Stimulated activated CD4-positive, alpha-beta T cell treated with anti-CD3 and anti-CD28 coated beads, Interleukin-1b, Interleukin-23, amount 100 ng/mL, for 4 hours (primary cell): ENCODE results near the gene PDCD7.
"Not testable (repeated sequence)": the region's sequence is repeated elsewhere in the genome, so short reads cannot be mapped to it uniquely, and the experiment has no call there.

Experiments used
- DNase-seq, 2 donors: peaks; one replicate each; pipeline ENCODE4 v3.0.0-alpha.2; 2020; ENCODE audit warnings: low read depth in 2 of 2

The PDCD7 gene

DNA sequence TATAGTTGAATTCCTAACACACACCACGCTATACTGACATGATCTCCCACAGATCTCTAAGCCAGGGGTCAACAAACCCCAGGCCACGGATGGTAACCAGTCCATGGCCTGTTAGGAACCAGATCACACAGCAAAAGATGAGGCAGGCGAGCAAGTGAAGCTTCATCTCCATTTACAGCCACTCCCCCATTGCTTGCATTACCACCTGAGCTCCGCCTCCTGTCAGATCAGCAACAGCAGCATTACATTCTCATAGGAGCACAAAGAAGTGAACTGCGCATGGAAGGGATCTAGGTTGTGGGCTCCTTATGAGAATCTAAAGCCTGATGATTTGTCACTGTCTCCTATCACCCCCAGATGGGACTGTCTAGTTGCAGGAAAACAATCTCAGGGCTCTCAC is 2.7 kb downstream of the PDCD7 start:
- no peak for DNase-seq

DNA sequence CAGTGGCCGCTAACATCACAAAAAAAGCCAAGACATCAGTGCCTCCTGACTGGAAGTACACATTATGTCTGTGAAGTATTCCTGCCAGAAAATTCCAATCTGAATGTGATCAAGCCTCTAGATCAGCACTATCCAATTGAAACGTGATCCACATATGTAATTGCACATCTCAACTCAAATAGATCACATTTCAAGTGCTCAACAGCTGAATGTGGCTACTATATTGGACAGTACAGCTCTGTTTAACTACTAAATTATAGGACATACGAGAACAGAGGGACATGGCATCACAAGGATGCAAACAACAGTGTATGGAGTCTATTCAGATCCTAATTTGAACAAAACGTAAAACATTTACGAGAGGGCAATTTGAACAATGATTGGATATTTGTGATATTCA is 18.1 kb downstream of the PDCD7 start:
- no peak for DNase-seq

DNA sequence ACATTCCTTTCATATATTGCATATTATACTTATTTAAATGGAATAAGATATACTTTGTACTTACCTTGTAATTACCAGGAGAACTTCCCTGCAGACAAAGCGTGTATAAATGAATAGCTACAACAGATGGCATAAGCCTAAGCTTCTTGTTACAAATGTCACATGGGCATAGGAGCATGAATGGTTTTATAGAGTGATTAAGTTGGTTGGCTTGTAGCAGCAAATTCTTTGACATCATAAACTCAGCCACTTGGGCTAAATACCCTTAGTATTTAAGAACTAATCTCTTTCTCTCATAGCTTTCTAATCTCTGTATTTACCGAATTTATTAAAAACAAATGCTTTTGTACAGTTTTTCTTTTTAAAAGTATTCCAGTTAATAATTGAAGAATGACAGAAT is 18.5 kb downstream of the PDCD7 start, which contains the start of gene UBAP1L:
Gene UBAP1L (minus strand): TSS at position 115 of the 400 bp plus-strand sequence. CDS start 8,985 bp downstream, outside the sequence.
- no peak for DNase-seq

GRCh38 chr15:65110676-65111292 is 22.8 kb downstream of the PDCD7 start:
- DNase-seq = no peak

DNA sequence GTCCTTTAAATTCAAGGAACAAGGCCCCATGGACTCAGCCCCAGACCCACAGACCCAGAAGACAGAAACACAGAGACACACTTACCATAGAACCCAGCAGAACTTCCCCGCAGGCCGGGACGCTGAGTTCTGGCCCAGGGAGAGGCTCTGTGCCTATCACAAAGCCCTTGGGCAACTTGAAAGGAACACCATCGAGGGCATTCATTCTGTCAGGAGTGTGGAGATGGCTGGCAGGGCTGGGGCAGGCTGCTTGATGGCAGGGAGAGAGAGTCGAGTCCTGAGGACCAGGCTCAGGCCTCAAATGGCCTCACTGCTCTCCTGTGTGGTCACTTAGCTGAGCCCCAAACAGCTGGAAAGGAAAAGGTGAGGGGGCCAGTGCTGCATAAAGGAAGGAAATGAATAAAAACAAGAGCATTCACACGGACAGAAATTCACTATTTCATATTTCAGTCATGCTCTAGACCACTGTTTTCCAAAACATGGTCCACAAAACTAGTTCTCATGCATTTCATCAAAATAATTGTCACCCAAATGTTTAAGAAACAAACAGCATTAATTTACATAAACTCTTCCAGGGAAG is 27.5 kb downstream of the PDCD7 start:
- DNase-seq = no peak

- DNase-seq = no peak
Observed at GRCh38 chr15:65105038-65105437, 28.6 kb downstream of the PDCD7 start.

GRCh38 chr15:65102912-65103311 is 30.7 kb downstream of the PDCD7 start:
- DNase-seq = no peak

DNA sequence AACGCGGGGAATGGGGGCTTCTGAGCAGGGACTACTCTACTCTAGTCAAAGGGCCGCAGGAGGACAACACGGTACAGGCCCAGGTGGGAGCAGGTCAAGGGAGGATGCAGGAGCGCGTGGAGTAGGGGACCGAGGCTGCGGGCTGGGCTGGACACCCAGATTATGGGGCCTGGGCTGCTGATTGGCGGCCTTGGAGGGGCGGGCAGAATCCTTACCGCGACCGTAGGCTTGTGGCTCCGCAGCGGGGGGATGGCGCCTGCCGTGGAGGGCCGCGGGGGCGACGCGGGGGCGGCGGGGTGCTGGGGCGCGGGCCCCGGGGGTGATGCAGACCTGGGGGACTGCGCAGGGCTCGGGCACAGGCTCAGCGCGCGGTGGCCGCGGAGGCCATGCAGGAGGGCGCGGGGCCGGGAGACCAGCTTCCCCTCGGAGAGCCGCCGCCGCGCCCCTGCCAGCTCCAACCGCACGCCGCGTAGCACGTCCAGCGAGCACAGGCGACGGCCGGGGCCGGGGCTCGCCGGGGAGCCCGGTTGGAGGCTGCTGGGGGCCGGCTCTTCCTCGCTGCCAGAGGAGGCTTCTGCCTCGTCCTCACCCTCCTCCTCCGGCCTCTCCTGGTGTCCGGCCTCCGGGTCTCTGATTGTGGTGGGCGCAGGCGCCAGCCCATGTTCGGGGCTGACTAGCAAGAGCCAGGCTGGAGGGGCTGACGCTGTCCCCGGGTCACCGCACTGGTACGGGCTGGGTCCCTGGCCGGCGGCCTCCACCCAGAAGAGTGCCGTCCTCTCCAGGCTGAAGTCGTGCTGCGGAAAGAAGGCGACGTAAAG is 31.5 kb downstream of the PDCD7 start:
- no peak for DNase-seq

DNA sequence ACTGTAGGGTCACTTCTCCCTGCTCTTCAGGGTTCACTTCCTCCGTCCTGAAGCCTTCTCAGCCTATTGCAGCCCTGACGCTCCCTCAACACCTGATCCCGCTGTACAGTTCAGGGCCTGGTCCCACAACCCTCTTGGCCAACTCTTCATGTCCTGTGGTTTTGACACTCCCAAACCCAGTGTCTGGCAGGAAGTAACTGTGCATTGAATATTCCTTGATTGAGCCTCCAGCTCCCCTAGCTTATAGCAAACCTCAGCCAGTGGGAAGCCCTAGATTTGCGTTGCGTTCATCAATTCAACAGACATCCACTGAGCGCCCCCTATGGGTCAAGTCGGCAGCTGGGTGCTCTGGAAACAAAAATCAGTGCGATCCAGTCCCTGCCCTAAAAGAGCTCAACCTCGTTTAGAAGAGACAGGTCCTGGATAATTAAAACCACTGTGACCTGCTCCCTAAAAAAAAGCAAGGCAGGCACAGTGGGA is 32.2 kb downstream of the PDCD7 start:
- DNase-seq = peak; percentile 28 to 40

DNA sequence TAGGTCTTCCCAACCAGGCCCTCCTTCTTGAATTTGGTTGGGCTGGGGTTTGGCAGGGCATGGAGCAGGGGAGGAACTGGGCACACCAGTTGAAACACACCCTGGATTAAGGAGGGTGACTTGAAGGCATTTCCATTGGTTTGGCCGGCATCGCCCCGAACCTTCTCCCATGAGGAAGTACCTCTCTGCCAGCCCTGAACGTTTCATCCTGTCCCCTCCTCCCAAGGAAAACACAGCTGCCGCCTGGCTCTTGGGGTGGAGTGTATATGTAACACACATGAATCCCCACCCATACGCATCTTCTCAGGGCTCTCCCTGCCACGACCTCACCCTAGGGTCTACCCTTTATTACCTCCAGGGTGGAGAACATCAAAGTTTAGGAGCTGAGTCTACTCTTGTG is 33.2 kb downstream of the PDCD7 start:
- no peak for DNase-seq

GRCh38 chr15:65099801-65100200 is 33.8 kb downstream of the PDCD7 start:
- DNase-seq = not testable (repeated sequence)

DNA sequence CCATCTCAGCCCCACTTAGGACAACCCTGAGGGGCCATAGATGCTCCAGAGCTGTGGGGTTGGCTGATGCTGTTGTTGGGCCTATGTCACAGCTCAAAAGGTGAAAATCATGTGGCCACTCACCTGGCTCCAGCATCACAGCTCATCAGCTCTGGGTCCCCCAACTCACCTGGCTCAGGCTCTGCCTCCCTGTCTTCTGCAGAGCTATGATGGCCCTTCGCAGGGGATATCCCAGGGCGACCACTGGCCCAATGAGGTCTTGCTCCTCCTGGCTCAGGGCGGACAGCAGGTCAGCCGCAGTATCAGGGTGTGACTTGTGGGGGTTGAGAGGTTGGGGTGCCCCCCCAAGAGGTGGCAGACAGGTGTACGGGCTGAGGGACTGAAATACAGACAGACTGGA is 34.3 kb downstream of the PDCD7 start:
- no peak for DNase-seq

DNA sequence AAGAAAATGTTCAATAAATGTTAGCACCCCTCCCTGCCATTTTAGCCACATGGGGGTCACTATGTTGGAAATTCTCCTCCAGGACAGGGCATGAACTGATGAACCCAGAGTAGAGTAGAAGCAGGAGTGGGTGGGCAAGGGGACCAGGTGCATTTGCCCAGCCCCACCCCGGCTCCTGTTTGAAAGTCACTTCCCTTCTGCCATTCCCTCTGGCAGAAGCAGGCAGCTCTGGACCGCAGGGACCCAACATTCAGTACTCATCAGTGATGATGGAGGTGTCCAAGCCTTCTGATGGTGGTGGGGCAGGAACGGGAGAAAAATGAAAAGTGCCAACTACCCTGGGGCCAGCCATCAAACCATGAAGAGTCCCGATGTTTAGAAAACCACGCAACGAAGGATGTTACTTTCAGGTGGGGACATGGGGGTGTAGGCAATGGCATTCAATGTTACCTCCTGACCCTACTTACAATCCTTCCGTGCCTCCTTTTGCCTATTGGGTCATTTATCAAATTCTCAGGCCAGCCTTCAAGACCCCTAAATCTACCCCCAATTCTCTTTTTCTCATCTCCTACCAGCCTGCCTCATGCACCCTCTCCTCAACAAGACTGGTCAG is 35.9 kb downstream of the PDCD7 start:
- DNase-seq = no peak

- no peak for DNase-seq
Observed at GRCh38 chr15:65096481-65097385, 36.9 kb downstream of the PDCD7 start.

DNA sequence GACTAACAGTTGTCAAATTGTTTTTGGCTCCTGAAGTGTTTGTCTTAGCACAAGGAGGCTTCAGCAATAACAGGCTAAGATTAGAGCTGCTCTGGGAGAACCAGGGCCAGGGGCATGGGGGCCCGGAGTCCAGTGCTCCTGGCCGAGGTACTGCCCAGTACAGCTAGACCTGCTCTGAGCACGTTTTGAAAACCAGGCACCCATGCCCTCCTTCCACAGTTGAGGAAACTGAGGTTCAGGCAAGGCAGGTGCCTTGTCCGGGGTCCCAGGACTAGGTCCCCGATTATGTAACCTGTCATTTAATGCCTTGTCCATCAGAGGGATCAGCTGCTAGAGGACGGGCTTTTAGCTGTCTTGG is 37.9 kb downstream of the PDCD7 start:
- DNase-seq = no peak

DNA sequence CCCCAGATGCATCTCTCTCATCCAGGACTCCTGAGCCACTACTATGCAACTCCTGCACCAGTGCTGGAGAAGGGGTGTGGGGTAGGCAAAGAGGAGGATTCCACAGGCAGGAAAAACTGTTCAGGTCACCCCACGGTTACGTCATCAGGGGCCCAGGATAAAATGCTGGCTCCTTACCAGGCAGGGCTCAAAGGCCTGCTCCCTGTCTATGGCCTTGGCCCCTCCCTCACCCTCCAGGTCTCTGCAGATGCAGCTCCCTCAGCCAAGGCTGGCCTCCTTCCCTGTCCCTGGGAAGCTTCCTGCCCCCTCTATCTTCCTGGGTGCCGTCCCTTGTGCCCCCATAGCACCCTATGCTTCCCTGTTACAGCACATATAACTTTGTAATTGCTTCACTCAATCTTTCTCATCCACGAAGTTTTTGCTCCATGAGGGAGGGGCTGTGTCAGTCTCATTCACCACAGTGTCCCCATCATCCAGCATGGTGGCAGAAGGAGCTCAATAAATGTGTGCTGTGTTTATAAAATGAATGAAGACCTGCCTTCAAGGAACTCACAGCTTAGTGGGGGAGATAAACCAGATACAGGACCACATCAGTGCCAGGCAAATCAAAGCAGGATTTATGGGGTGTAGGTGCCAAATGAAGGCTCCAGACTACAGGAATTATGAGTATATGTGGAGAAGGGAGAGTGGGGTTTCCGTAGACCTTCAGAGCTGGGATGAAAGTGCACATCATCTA is 38.4 kb downstream of the PDCD7 start:
- no peak for DNase-seq

DNA sequence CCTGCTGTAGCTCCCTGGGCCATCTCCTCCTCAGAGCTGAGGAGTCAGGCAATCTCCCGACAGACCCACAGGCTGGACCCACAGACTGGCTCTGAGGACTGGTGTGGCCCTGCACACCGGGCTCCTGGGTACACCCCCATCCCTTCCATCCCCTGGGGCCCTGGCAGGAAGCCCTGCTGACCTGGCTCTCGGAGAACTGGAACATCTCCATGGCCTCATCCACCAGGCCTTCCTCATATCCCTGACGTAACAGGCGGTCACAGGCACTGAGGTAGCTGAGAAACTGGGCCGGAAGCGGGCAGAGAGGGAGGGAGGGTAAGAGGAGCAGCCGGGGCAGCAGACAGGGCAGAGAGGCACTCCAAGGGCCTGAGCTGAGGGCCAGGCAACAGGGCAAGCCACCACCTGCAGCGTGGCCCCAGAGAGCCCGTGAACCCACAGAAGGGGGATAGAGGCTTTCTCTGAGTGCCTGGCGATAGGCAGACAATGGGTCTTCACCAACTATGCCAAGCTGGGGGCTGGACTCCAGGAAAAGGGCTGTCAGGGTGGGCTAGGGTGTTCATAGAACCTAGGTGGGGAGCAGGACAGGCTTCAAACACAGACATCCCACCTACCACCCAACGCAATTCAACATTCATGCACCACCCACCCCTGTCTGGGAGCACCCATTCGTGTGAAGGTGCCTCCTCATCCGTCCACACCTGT is 39.2 kb downstream of the PDCD7 start:
- DNase-seq = no peak

- DNase-seq = not testable (repeated sequence)
Observed at GRCh38 chr15:65093793-65094170, 39.8 kb downstream of the PDCD7 start.

DNA sequence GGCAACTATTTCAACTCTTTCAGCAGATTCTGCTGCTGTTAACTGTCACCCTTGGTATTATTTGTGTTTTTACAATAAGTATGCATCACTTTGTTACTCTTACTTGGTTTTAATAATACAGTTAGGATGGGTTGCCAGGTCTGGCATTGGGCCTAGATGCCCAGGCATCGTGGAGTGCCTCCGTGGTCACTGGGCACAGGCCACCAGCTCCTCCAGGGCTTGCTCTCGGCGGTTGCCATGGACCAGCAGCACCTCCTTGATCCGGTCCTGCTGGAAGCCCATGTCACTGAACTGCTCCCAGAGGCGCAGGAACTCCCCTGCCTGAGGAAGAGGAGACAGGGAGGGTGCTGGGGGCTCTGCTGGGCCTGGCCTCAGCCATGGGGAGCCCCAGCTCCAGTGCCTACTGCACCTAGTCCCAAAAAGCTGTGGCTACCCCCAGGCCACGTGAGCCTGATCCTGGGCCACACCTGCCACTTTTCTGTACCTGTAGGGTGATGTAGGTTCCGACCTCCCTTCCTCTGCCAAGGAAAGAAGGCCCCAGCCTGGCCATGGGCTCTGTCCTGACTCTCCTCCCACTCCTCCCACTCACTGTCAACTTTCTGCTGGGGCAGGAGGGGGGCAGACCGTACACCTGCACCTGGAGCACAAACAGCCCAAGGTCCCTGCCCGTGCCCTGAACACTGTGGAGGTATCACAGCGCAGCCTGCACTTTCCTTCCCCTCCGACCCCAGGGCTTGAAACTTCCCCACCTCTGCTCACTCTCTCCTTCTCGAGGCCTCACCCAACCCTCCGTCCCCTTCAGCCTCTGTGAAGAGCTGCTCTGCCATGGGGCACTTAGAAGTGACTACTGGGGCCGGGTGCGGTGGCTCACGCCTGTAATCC is 40.5 kb downstream of the PDCD7 start:
- no peak for DNase-seq
